ENCODE measurements around the gene SSU72. TPM values are rescaled to one million over a fixed set of nuclear protein-coding genes. Genes with fewer than 3 reads are reported as not detected.
"Not testable (repeated sequence)": the region's sequence is repeated elsewhere in the genome, so short reads cannot be mapped to it uniquely, and the experiment has no call there.

Gene SSU72
- polyA plus RNA-seq, 1 of the 3 experiments (the other 2 are of a cell fraction): 104 TPM

GRCh38 chr1:1557688-1558087 is 17.0 kb downstream of the SSU72 start:
- H2AFZ ChIP-seq (ENCODE audit: low read depth); CTCF ChIA-PET; H3K9me2 ChIP-seq; H3K4me2 ChIP-seq; DNase-seq; H3K27me3 ChIP-seq (ENCODE audit: insufficient read depth); H4K20me1 ChIP-seq (ENCODE audit: insufficient read depth); H3K9ac ChIP-seq; H3F3A ChIP-seq (replicated peaks; ENCODE audit: insufficient read depth); H3K9me3 ChIP-seq; H3K27ac ChIP-seq (ENCODE audit: low read depth in 2 of 2, low read length in 1 of 2); H3K4me1 ChIP-seq (ENCODE audit: control insufficient read depth in 1 of 2, insufficient read depth in 2 of 2, low read depth in 1 of 2, low read length in 1 of 2); H3K4me3 ChIP-seq (ENCODE audit: low read depth in 2 of 2, low read length in 1 of 2): not testable (repeated sequence)
- POLR2A ChIA-PET: interaction anchor here (0.9 kb wide), 1 partner anchor 15 kb away, joined by 4 read pairs; no protein-coding TSS in a partner anchor
- H3K79me2 ChIP-seq (ENCODE audit: insufficient read depth): peaks cover 61% of the 10 kb centered on the region
- peaks cover 9 to 22% of the 10 kb centered on the region in 2 experiments for H3K36me3 ChIP-seq (replicated peaks in 1 of 2; ENCODE audit: control insufficient read depth in 1 of 2, insufficient read depth in 2 of 2, low read length in 1 of 2)
- WGBS (ENCODE audit: low lambda C conversion rate): 97% methylated on average over 7 of the region's 7 CpGs

- 92% methylated on average over 11 of the region's 11 CpGs for WGBS (ENCODE audit: low lambda C conversion rate)
- peaks cover 8 to 17% of the 10 kb centered on the region in 2 experiments for H3K36me3 ChIP-seq (replicated peaks in 1 of 2; ENCODE audit: control insufficient read depth in 1 of 2, insufficient read depth in 2 of 2, low read length in 1 of 2)
- H3F3A ChIP-seq (replicated peaks; ENCODE audit: insufficient read depth); CTCF ChIA-PET; H2AFZ ChIP-seq (ENCODE audit: low read depth); H3K4me3 ChIP-seq (ENCODE audit: low read depth in 2 of 2, low read length in 1 of 2); DNase-seq; H3K27me3 ChIP-seq (ENCODE audit: insufficient read depth); H3K9me3 ChIP-seq; H3K4me2 ChIP-seq; H3K27ac ChIP-seq (ENCODE audit: low read depth in 2 of 2, low read length in 1 of 2); H3K9ac ChIP-seq; H3K4me1 ChIP-seq (ENCODE audit: control insufficient read depth in 1 of 2, insufficient read depth in 2 of 2, low read depth in 1 of 2, low read length in 1 of 2); H3K9me2 ChIP-seq; H4K20me1 ChIP-seq (ENCODE audit: insufficient read depth); POLR2A ChIA-PET: not testable (repeated sequence)
- H3K79me2 ChIP-seq (ENCODE audit: insufficient read depth): peaks cover 61% of the 10 kb centered on the region
Measured at GRCh38 chr1:1556961-1557360, 17.7 kb downstream of the SSU72 start.

GRCh38 chr1:1556505-1556904 is 18.2 kb downstream of the SSU72 start:
- no peak for TF ChIP-seq FOXJ3 (CRISPR knock-in tag; IDR thresholded peaks at IDR 0.05)

GRCh38 chr1:1554926-1555915 is 19.4 kb downstream of the SSU72 start:
- Histone ChIP-seq H3K79me2 (ENCODE audit: insufficient read depth) (peaks cover 55% of the 10 kb centered on the region), H3K4me2 (no peak overlapping the region), H3K9me2 (no peaks in the 10 kb centered on the region), H3F3A (replicated peaks; ENCODE audit: insufficient read depth) (peaks cover 3% of the 10 kb centered on the region), H2AFZ (ENCODE audit: low read depth) (no peak overlapping the region), H3K27me3 (ENCODE audit: insufficient read depth) (no peaks in the 10 kb centered on the region), H3K9ac (no peak overlapping the region), H3K4me1 (ENCODE audit: control insufficient read depth in 1 of 2, insufficient read depth in 2 of 2, low read depth in 1 of 2, low read length in 1 of 2) (peaks cover 0 to 5% of the 10 kb centered on the region in 2 experiments; a peak in 1 of 4 replicates), H3K4me3 (ENCODE audit: low read depth in 2 of 2, low read length in 1 of 2) (no peak overlapping the region), H4K20me1 (ENCODE audit: insufficient read depth) (peaks cover 11% of the 10 kb centered on the region; the same call in 1 of the 2 replicates), H3K36me3 (replicated peaks in 1 of 2; ENCODE audit: control insufficient read depth in 1 of 2, insufficient read depth in 2 of 2, low read length in 1 of 2) (peaks cover 0 to 12% of the 10 kb centered on the region in 2 experiments), H3K27ac (ENCODE audit: low read depth in 2 of 2, low read length in 1 of 2) (no peak overlapping the region), H3K9me3 (no peaks in the 10 kb centered on the region)
- WGBS (ENCODE audit: low lambda C conversion rate): 95% methylated on average over 21 of the region's 31 CpGs
- POLR2A ChIA-PET: interaction anchor here (0.8 to 1.0 kb wide), 2 partner anchors 11 to 60 kb away, joined by 3 read pairs; partner anchors contain the start of gene MIB2
- DNase-seq: no peak
- CTCF ChIA-PET: interaction anchor here (1.0 to 1.1 kb wide), 2 partner anchors 11 to 65 kb away, joined by 3 read pairs; no protein-coding TSS in a partner anchor
- no peak for TF ChIP-seq REST (IDR thresholded peaks at IDR 0.05; ENCODE audit: low read depth, low read length)
- TF ChIP-seq JUND (IDR thresholded peaks at IDR 0.05): 0 out of 2 replicates have a peak, but pooled peaks have one; percentile 11
- TF ChIP-seq MAX (IDR thresholded peaks at IDR 0.05; ENCODE audit: low read depth): peak; percentile 33; the same call in 1 of the 2 replicates
- TF ChIP-seq FOSL2 (IDR thresholded peaks at IDR 0.05; ENCODE audit: borderline replicate concordance, low read depth): peak; percentile 42; the same call in 1 of the 2 replicates

More at GRCh38 chr1:1556505-1556904, 18.2 kb downstream of the SSU72 start:
- no peaks in the 10 kb centered on the region for H3K27me3 ChIP-seq (ENCODE audit: insufficient read depth)
- ChIA-PET POLR2A (no interaction called here), CTCF (no interaction called here)
- no peak overlapping the region for H2AFZ ChIP-seq (ENCODE audit: low read depth)
- H3K4me3 ChIP-seq (ENCODE audit: low read depth in 2 of 2, low read length in 1 of 2): no peak overlapping the region
- H3K36me3 ChIP-seq (replicated peaks in 1 of 2; ENCODE audit: control insufficient read depth in 1 of 2, insufficient read depth in 2 of 2, low read length in 1 of 2): peaks cover 3 to 13% of the 10 kb centered on the region in 2 experiments
- peaks cover 3% of the 10 kb centered on the region for H3F3A ChIP-seq (replicated peaks; ENCODE audit: insufficient read depth)
- no peaks in the 10 kb centered on the region; a peak in 1 of 4 replicates for H3K4me1 ChIP-seq (ENCODE audit: control insufficient read depth in 1 of 2, insufficient read depth in 2 of 2, low read depth in 1 of 2, low read length in 1 of 2)
- H4K20me1 ChIP-seq (ENCODE audit: insufficient read depth): no peaks in the 10 kb centered on the region
- no peak for DNase-seq
- no peaks in the 10 kb centered on the region for H3K9me3 ChIP-seq
- no peak overlapping the region for H3K9ac ChIP-seq
- H3K27ac ChIP-seq (ENCODE audit: low read depth in 2 of 2, low read length in 1 of 2): no peak overlapping the region
- peaks cover 61% of the 10 kb centered on the region for H3K79me2 ChIP-seq (ENCODE audit: insufficient read depth)
- 100% methylated on average over 6 of the region's 6 CpGs for WGBS (ENCODE audit: low lambda C conversion rate)
- H3K4me2 ChIP-seq: no peak overlapping the region
- no peaks in the 10 kb centered on the region for H3K9me2 ChIP-seq

Measured in SK-N-SH (cell line).